Measurements from ENCODE around the gene PPOX. TPM values are rescaled to one million over a fixed set of nuclear protein-coding genes. Genes with fewer than 3 reads are reported as not detected.

The PPOX gene
- polyA plus RNA-seq, 1 of the 3 experiments (the other 2 are of a cell fraction) = 30.7 TPM

DNA sequence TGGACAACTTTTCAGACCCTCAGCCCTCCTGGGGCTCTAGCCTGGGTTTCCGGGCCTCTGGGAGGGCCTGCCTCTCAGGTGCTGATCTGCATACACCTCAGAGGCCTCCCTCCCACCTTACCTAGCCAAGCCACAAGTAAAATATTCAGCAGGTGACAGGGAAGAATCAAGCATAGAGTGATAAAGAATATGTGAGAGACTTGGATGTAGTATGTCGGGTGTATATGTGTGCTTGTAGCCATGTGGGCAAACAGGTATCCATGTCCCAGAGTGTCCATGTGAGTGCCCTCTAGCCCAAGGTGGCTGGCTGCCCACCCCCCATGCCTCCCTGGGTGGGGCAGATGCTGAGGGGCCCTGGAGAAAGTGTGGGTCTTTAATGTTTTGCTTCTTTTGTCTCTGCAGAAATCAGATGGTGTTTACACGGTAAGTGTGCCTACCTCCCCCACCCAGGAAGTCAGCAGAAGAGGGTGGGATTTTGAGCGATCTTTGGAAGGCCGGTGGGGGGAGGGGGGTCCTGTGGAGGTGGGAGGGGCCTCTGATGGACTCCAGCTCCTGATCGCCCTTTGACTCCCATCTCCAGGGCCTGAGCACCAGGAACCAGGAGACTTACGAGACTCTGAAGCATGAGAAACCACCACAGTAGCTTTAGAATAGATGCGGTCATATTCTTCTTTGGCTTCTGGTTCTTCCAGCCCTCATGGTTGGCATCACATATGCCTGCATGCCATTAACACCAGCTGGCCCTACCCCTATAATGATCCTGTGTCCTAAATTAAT is 52.3 kb downstream of the PPOX start (continued):
- no peak for TF ChIP-seq CTCF (IDR thresholded peaks at IDR 0.05)

DNA sequence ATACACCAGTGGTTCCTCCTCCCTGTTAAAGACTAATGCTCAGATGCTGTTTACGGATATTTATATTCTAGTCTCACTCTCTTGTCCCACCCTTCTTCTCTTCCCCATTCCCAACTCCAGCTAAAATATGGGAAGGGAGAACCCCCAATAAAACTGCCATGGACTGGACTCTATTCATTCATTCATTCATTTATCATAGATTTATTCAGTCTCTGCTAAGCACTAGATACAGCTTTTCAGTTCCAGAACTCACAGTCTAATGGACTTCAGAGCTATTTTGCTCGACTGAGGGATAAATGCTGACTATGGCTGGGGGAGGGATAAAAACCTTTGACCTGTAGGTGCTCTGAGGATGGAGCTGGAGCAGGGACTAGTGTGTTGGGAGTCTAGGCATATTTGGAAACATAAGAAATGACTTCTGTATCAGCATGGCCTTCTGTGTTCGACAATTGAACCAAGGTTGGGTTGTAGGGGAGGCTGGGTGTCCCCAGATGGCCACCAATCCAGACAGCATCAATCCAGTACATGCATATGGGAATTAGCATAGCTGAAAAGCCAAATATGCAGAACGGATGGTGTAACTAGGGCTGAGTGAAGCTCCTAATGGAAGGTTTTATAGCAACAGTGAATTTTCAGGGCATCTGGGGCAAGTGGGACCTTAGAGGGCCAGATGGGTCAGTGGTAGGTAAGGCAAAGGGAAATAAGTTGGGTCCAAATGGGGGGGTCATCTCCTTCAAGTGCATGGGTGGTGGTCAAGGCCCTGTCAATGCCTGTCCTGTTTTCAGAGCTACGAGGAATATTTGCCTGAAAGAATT is 53.1 kb downstream of the PPOX start:
- POLR2A ChIA-PET = interaction anchor here (0.6 to 1.7 kb wide), 2 partner anchors 17 to 31 kb away, joined by 4 to 6 read pairs; partner anchors contain the start of gene NDUFS2
- Histone ChIP-seq H3K9me3 (no peaks in the 10 kb centered on the region), H3K4me3 (ENCODE audit: low read depth in 2 of 2, low read length in 1 of 2) (no peak overlapping the region), H3K9me2 (no peaks in the 10 kb centered on the region), H3K9ac (no peak overlapping the region), H3K4me2 (no peak overlapping the region), H3K36me3 (replicated peaks in 1 of 2; ENCODE audit: control insufficient read depth in 1 of 2, insufficient read depth in 2 of 2, low read length in 1 of 2) (peaks cover 3 to 8% of the 10 kb centered on the region in 2 experiments), H2AFZ (ENCODE audit: low read depth) (no peak overlapping the region), H3K27ac (ENCODE audit: low read depth in 2 of 2, low read length in 1 of 2) (no peak overlapping the region), H3K27me3 (ENCODE audit: insufficient read depth) (no peaks in the 10 kb centered on the region), H3F3A (replicated peaks; ENCODE audit: insufficient read depth) (no peaks in the 10 kb centered on the region), H3K79me2 (ENCODE audit: insufficient read depth) (no peaks in the 10 kb centered on the region), H3K4me1 (ENCODE audit: control insufficient read depth in 1 of 2, insufficient read depth in 2 of 2, low read depth in 1 of 2, low read length in 1 of 2) (no peaks in the 10 kb centered on the region; a peak in 1 of 4 replicates), H4K20me1 (ENCODE audit: insufficient read depth) (no peaks in the 10 kb centered on the region)
- CTCF ChIA-PET = interaction anchor here (0.7 to 6.0 kb wide), 10 partner anchors 7 to 843 kb away, joined by 3 to 40 read pairs (median 4); partner anchors contain the start of genes NDUFS2 and TOMM40L
- TF ChIP-seq MXI1 (IDR thresholded peaks at IDR 0.05; ENCODE audit: low read depth, low read length) (no peak), MEF2A (IDR thresholded peaks at IDR 0.05; ENCODE audit: borderline replicate concordance, low read depth) (no peak)
- TF ChIP-seq, protein P1, sequence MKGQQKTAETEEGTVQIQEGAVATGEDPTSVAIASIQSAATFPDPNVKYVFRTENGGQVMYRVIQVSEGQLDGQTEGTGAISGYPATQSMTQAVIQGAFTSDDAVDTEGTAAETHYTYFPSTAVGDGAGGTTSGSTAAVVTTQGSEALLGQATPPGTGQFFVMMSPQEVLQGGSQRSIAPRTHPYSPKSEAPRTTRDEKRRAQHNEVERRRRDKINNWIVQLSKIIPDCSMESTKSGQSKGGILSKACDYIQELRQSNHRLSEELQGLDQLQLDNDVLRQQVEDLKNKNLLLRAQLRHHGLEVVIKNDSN (IDR thresholded peaks at IDR 0.05; ENCODE audit: borderline replicate concordance, low read depth) = no peak
- no peak for DNase-seq
- WGBS (ENCODE audit: low lambda C conversion rate) = 85% methylated on average over 5 of the region's 5 CpGs

DNA sequence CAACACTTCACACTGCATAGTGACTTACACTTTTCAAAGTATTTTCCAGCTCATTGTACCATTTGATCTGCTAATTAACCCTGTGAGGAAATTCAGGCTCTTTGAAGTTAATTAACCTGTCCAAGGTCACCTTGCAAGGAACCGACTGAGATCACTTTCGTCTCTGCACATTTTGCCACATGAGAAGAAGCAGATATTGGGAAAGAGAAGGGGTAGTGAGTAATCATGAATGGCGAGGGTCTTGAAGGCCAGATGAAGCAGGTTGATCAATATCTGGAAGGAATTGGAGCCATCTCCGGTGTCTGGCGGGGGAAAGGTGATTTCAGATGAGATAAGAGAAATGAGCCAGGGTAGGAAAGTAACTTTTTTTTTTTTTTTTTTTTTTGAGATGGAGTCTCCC is 53.8 kb downstream of the PPOX start:
- TF ChIP-seq TAF1 (IDR thresholded peaks at IDR 0.05; ENCODE audit: borderline replicate concordance, low read depth, low read length) (no peak), EZH2phosphoT487 (IDR thresholded peaks at IDR 0.05; ENCODE audit: borderline replicate concordance, low read depth) (no peak)
- peaks cover 0 to under 1% of the 10 kb centered on the region in 2 experiments; a peak in 1 of 4 replicates for H3K4me1 ChIP-seq (ENCODE audit: control insufficient read depth in 1 of 2, insufficient read depth in 2 of 2, low read depth in 1 of 2, low read length in 1 of 2)
- H4K20me1 ChIP-seq (ENCODE audit: insufficient read depth) = no peaks in the 10 kb centered on the region
- no peak overlapping the region for H3K27ac ChIP-seq (ENCODE audit: low read depth in 2 of 2, low read length in 1 of 2)
- no peak overlapping the region for H3K4me2 ChIP-seq
- no peaks in the 10 kb centered on the region for H3K9me2 ChIP-seq
- H3K36me3 ChIP-seq (replicated peaks in 1 of 2; ENCODE audit: control insufficient read depth in 1 of 2, insufficient read depth in 2 of 2, low read length in 1 of 2) = peaks cover 0 to 4% of the 10 kb centered on the region in 2 experiments
- no peak for DNase-seq
- H3F3A ChIP-seq (replicated peaks; ENCODE audit: insufficient read depth) = peaks cover 4% of the 10 kb centered on the region
- ChIA-PET POLR2A (interaction anchor here (1.7 kb wide), 1 partner anchor 18 kb away, joined by 6 read pairs; the partner anchor contains the start of gene NDUFS2), CTCF (interaction anchor here (0.7 to 6.0 kb wide), 11 partner anchors 6 to 843 kb away, joined by 3 to 40 read pairs (median 4); partner anchors contain the start of genes NDUFS2 and TOMM40L)
- no peaks in the 10 kb centered on the region for H3K27me3 ChIP-seq (ENCODE audit: insufficient read depth)
- 82% methylated on average over 5 of the region's 5 CpGs for WGBS (ENCODE audit: low lambda C conversion rate)
- H3K79me2 ChIP-seq (ENCODE audit: insufficient read depth) = no peaks in the 10 kb centered on the region
- no peak overlapping the region for H2AFZ ChIP-seq (ENCODE audit: low read depth)
- H3K9me3 ChIP-seq = no peaks in the 10 kb centered on the region
- H3K4me3 ChIP-seq (ENCODE audit: low read depth in 2 of 2, low read length in 1 of 2) = no peak overlapping the region
- H3K9ac ChIP-seq = no peak overlapping the region

Small RNAs within 50 kb of the gene (small RNA-seq; reads per million reads assigned to genes)
- 0 to 0.26 (median 0) reads per million in 7 experiments for gene RF01225

Other genes with a start within 250 kb of the PPOX start
- not detected in 2 replicates for gene ITLN2, start 211.6 kb upstream of the PPOX start, polyA plus RNA-seq (2012; rRNA removed)
- 9.0 and 13.7 TPM in 2 replicates for gene F11R, start 145.3 kb upstream of the PPOX start, polyA plus RNA-seq (2012; rRNA removed)
- gene TSTD1, start 127.5 kb upstream of the PPOX start, polyA plus RNA-seq (2012; rRNA removed) = 80.7 and 93.9 TPM in 2 replicates
- 43.1 and 61.9 TPM in 2 replicates for gene USF1, start 120.4 kb upstream of the PPOX start, polyA plus RNA-seq (2012; rRNA removed)
- 0.05 TPM in 1 of 2 replicates, not detected in the other for gene ARHGAP30, start 96.5 kb upstream of the PPOX start, polyA plus RNA-seq (2012; rRNA removed)
- 0.59 and 1.9 TPM in 2 replicates for gene NECTIN4, start 76.9 kb upstream of the PPOX start, polyA plus RNA-seq (2012; rRNA removed)
- gene KLHDC9, start 68.1 kb upstream of the PPOX start, polyA plus RNA-seq (2012; rRNA removed) = 4.4 and 4.7 TPM in 2 replicates
- gene PFDN2, start 48.4 kb upstream of the PPOX start, polyA plus RNA-seq (2012; rRNA removed) = 340 and 445 TPM in 2 replicates
- gene NIT1, start 48.3 kb upstream of the PPOX start, polyA plus RNA-seq (2012; rRNA removed) = 38.7 and 48.9 TPM in 2 replicates
- 43.1 and 45.0 TPM in 2 replicates for gene DEDD, start 33.8 kb upstream of the PPOX start, polyA plus RNA-seq (2012; rRNA removed)
- 150 and 201 TPM in 2 replicates for gene UFC1, start 12.4 kb upstream of the PPOX start, polyA plus RNA-seq (2012; rRNA removed)
- gene USP21, start 6.9 kb upstream of the PPOX start, polyA plus RNA-seq (2012; rRNA removed) = 24.5 and 26.8 TPM in 2 replicates
- gene B4GALT3, start 11.1 kb downstream of the PPOX start, polyA plus RNA-seq (2012; rRNA removed) = 50.5 and 56.5 TPM in 2 replicates
- gene ADAMTS4, start 32.6 kb downstream of the PPOX start, polyA plus RNA-seq (2012; rRNA removed) = 1.2 and 1.6 TPM in 2 replicates
- gene NDUFS2, start 35.9 kb downstream of the PPOX start, polyA plus RNA-seq (2012; rRNA removed) = 203 and 210 TPM in 2 replicates
- gene FCER1G, start 48.9 kb downstream of the PPOX start, polyA plus RNA-seq (2012; rRNA removed) = 0.34 and 0.61 TPM in 2 replicates
- not detected in 2 replicates for gene APOA2, start 57.2 kb downstream of the PPOX start, polyA plus RNA-seq (2012; rRNA removed)
- 9.7 and 11.9 TPM in 2 replicates for gene TOMM40L, start 59.6 kb downstream of the PPOX start, polyA plus RNA-seq (2012; rRNA removed)
- not detected in 2 replicates for gene NR1I3, start 71.8 kb downstream of the PPOX start, polyA plus RNA-seq (2012; rRNA removed)
- gene PCP4L1, start 92.3 kb downstream of the PPOX start, polyA plus RNA-seq (2012; rRNA removed) = not detected in 2 replicates
- gene MPZ, start 143.5 kb downstream of the PPOX start, polyA plus RNA-seq (2012; rRNA removed) = 2.4 and 2.9 TPM in 2 replicates
- 195 and 341 TPM in 2 replicates for gene SDHC, start 148.0 kb downstream of the PPOX start, polyA plus RNA-seq (2012; rRNA removed)
- not detected in 2 replicates for gene CFAP126, start 201.4 kb downstream of the PPOX start, polyA plus RNA-seq (2012; rRNA removed)